Psoas muscle (tissue), 8 donors: Measurements from ENCODE around the gene FRMPD4. TPM values are rescaled to one million over a fixed set of nuclear protein-coding genes. Genes with fewer than 3 reads are reported as not detected.

Experiments
- ATAC-seq, 4 donors: fragments of 200-7000 bp; cut with Tn5 transposase; one replicate each; pipeline ENCODE4 v1.9.1; 2020; ENCODE audit warnings: moderate library complexity in 3 of 4, mild to moderate bottlenecking in 2 of 4
- DNase-seq, 2 donors: peaks; one replicate each; pipeline ENCODE4 v3.0.0-alpha.2; 2020
- H3K27ac ChIP-seq: fragments of 200-600 bp; one replicate; pipeline ENCODE4 v1.8.0; 2022
- H3K27me3 ChIP-seq, 3 donors: fragments of 200-600 bp in 1 of 3; one replicate each; pipeline versions ENCODE4 v1.6.1 to v1.8.0; 2013 to 2022; ENCODE audit warnings: low read length in 2 of 3, mild to moderate bottlenecking in 2 of 3, moderate library complexity in 1 of 3; ENCODE audit not compliant: insufficient read depth in 3 of 3
- H3K36me3 ChIP-seq, 2 donors: fragments of 200-600 bp in 1 of 2; one replicate each; pipeline versions ENCODE4 v1.6.1 to v1.8.0; 2013 to 2022; ENCODE audit warnings: low read depth in 1 of 2, mild to moderate bottlenecking in 1 of 2, moderate library complexity in 1 of 2; ENCODE audit not compliant: insufficient read depth in 1 of 2
- H3K4me1 ChIP-seq: fragments of 200-600 bp; one replicate; pipeline ENCODE4 v1.8.0; 2022
- H3K4me3 ChIP-seq: fragments of 200-600 bp; one replicate; pipeline ENCODE4 v1.8.0; 2022; ENCODE audit warnings: mild to moderate bottlenecking
- H3K9me3 ChIP-seq: fragments of 200-600 bp; one replicate; pipeline ENCODE4 v1.8.0; 2022
- WGBS, 3 donors: extraction: QIAGEN DNeasy Blood & Tissue Kit; methylation state at CpG; one replicate each; pipeline versions ENCODE4 v1.1.6 to v1.1.7; 2013; 5-methylcytosine and 5-hydroxymethylcytosine counted together
- intact Hi-C, 2 donors: fragments of 100-400 bp; cut with DNase I; formaldehyde crosslinking; loops; one replicate each; pipeline versions ENCODE4 v1.11.0 to v1.14.2; 2022
- polyA plus RNA-seq, 3 donors: library from polyadenylated mRNA; stranded (reverse); fragments of 200-250 nt; gene quantifications; one replicate each; pipeline ENCODE4 v1.2.3, GENCODE V29; 2013
- total RNA-seq, 4 donors: library from RNA; stranded (reverse); fragmentation: NEBNext Ultra II Directional in 2 of 4; extraction: Animal tissue kit (Norgen Biotek cat#: 25700) in 2 of 4; gene quantifications; one replicate each; pipeline versions ENCODE4 v1.2.1 to v1.2.4, GENCODE V29; 2021 to 2023
- TF ChIP-seq, protein P1 (sequence below): fragments of 200-600 bp; IDR thresholded peaks from one replicate; pipeline ENCODE4 v1.8.0; 2022; ENCODE audit warnings: antibody characterized with exemption
- donor health status: healthy with polysubstance abuse.
- donor health status: DM: no; HTN: no; CAD: no; lungs with moderate emphysema.
- donor health status: Bipolar disorder and iron deficiency.
- donor health status: healthy.
- donor health status: DM: yes; HTN: yes; CAD: no.
- donor health status: DM: no; HTN: no; CAD: no.
- donor health status: DM: no; HTN: no; CAD: no.
- donor health status: DM: yes; HTN: yes; CAD: no.

Gene FRMPD4
- total and polyA plus RNA-seq, 7 donors = 0.01 to 0.79 (median 0.06) TPM; not detected in 1

DNA sequence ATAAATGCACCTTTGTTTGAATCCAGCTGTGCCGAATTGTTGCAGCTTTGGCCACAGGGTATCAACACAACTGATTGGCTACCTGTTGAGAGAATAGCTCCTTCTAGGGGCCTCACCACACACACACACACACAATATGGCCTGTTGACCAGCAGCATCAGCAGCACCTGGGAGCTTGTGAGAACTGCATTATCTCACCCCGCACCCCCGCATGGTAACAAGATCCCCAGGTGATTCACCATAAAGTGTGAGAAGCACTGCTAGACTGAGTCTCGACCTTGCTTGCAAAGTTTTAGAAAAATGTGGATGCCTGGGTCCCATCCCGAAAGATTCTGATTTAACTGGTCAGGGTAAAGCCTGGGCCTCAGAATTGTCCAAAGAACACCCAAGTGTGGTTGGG lies 476.0 kb downstream of the FRMPD4 start:
- Histone ChIP-seq H3K4me1 (no peaks in the 10 kb centered on the region), H3K9me3 (no peaks in the 10 kb centered on the region), H3K36me3 (no peaks in the 10 kb centered on the region), H3K27ac (no peak overlapping the region), H3K4me3 (no peak overlapping the region), H3K27me3 (no peaks in the 10 kb centered on the region)
- ATAC-seq (no peak), DNase-seq (no peak)
- TF ChIP-seq, protein P1, sequence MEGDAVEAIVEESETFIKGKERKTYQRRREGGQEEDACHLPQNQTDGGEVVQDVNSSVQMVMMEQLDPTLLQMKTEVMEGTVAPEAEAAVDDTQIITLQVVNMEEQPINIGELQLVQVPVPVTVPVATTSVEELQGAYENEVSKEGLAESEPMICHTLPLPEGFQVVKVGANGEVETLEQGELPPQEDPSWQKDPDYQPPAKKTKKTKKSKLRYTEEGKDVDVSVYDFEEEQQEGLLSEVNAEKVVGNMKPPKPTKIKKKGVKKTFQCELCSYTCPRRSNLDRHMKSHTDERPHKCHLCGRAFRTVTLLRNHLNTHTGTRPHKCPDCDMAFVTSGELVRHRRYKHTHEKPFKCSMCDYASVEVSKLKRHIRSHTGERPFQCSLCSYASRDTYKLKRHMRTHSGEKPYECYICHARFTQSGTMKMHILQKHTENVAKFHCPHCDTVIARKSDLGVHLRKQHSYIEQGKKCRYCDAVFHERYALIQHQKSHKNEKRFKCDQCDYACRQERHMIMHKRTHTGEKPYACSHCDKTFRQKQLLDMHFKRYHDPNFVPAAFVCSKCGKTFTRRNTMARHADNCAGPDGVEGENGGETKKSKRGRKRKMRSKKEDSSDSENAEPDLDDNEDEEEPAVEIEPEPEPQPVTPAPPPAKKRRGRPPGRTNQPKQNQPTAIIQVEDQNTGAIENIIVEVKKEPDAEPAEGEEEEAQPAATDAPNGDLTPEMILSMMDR = no peak
- 89 to 92% (median 89%) methylated on average over 4 to 5 of the region's 5 CpGs for WGBS, 3 donors
- intact Hi-C loops = no loop called here

DNA sequence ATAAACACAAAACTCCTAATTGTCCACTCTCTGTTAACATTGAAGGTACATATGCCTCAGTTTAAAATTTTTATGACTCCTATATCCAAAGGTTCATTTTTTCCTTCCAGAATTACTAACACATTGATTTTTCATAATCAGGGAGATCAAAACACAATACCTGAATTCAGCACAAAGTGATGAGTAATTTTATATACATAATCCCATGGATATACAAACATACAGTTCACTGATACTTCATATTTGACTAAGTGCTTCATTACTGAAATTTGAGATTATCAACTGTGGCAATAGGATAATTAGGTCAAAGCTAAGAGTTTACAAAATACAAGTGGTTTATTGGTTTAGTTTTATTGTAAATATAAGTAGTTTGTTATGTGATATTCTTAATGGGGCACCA lies 476.8 kb downstream of the FRMPD4 start:
- Histone ChIP-seq H3K27ac (no peak overlapping the region), H3K27me3 (no peaks in the 10 kb centered on the region), H3K4me1 (no peaks in the 10 kb centered on the region), H3K9me3 (no peaks in the 10 kb centered on the region), H3K4me3 (no peak overlapping the region), H3K36me3 (no peaks in the 10 kb centered on the region)
- DNase-seq (no peak), ATAC-seq (no peak)
- intact Hi-C loops = no loop called here
- TF ChIP-seq, protein P1 = no peak

DNA sequence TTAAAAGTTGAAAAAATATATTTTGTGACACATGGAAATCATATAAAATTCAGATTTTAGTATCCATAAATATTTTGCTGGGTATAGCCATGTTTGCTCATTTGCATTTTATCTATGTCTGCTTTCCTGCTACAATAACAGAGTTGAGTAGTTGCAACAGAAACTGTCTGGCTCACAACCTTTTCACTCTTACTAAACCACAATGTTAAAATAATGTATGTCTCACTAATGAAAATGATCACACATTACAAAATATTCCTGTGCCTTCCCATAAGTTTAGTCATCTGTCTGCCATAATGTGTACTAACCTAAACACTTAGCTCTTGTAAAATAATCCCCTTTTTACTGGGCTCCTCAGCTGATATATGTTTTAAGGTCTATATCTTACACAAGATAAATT lies 479.0 kb downstream of the FRMPD4 start:
- H3K9me3 ChIP-seq = no peaks in the 10 kb centered on the region
- H3K4me3 ChIP-seq = no peak overlapping the region
- ATAC-seq = no peak
- H3K27ac ChIP-seq = no peak overlapping the region
- no peak for DNase-seq
- no peaks in the 10 kb centered on the region for H3K4me1 ChIP-seq
- intact Hi-C loops = no loop called here
- no peaks in the 10 kb centered on the region for H3K27me3 ChIP-seq
- H3K36me3 ChIP-seq = no peaks in the 10 kb centered on the region
- TF ChIP-seq, protein P1 = no peak

DNA sequence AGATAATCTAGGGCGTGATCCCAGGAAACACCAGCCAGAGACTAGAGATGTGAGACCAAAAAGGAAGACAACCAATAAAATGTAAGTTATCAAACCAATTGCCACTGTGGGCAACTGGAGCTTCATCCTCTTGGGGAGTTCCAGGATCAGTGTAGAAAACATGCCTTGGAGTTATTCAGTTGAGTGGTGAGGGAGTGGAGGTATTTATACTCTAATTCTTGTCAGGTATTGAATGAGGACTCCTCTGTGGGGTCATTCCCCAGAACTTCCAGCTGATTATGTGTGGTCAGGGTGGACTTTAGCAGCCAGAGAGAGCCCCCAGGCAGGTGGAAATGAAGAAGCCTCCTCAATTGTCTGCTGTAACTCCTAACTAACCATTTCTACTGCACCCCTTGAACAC lies 509.0 kb downstream of the FRMPD4 start:
- H3K36me3 ChIP-seq = no peaks in the 10 kb centered on the region
- H3K9me3 ChIP-seq = no peaks in the 10 kb centered on the region
- DNase-seq (no peak), ATAC-seq (no peak)
- peaks cover 0 to 6% (median 0%) of the 10 kb centered on the region in 3 donors for H3K27me3 ChIP-seq
- intact Hi-C loops = no loop called here
- H3K27ac ChIP-seq = no peak overlapping the region
- no peak overlapping the region for H3K4me3 ChIP-seq
- TF ChIP-seq, protein P1 = no peak
- no peaks in the 10 kb centered on the region for H3K4me1 ChIP-seq
- WGBS, 3 donors = 60 to 100% (median 72%) methylated on average over 1 of the region's 1 CpG

DNA sequence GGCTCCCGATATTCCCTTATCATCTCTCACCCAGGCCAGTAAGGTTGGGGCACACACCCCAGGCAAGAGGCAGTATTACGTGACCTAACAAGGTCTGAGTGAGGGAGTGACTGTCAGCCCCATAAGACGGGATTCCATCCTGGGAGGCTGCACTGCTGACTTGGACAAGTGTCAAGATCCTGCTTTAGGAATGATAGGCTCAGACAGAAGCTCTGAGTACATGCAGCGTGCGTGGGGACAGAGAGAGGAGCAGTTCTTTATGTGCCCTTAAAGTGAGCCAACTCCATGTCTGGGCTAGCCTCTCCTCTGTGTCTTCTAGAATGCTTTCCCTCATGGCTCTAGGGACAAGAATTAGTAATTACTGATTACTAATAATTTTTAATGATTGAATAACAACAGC lies 510.7 kb downstream of the FRMPD4 start:
- H3K36me3 ChIP-seq = no peaks in the 10 kb centered on the region
- no peak overlapping the region for H3K4me3 ChIP-seq
- ATAC-seq (no peak), DNase-seq (no peak)
- TF ChIP-seq, protein P1 = no peak
- H3K27ac ChIP-seq = no peak overlapping the region
- no peaks in the 10 kb centered on the region for H3K9me3 ChIP-seq
- no peaks in the 10 kb centered on the region for H3K4me1 ChIP-seq
- 64 to 82% (median 76%) methylated on average over 5 of the region's 5 CpGs for WGBS, 3 donors
- intact Hi-C loops = no loop called here
- H3K27me3 ChIP-seq = peaks cover 0 to 6% (median 0%) of the 10 kb centered on the region in 3 donors
